ENCODE data around the gene PIGL.
"Not testable (repeated sequence)": the region's sequence is repeated elsewhere in the genome, so short reads cannot be mapped to it uniquely, and the experiment has no call there.

DNA sequence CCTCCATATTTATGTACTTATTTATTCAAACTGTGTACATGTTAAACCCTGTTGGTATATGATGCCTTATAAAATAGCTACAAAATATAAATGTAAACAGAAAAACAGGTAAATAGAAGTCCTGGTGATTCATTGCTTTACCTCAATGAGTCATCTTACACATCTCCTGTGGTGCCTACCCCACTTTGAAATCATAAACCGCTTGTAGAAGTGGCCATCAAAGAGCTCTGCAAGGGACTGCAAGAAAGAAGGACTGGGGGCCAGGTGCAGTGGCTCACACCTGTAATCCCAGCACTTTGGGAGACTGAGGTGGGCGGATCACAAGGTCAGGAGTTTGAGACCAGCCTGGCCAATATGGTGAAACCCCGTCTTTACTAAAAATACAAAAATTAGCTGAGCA lies 79.1 kb downstream of the PIGL start:
- TF ChIP-seq, protein P1, sequence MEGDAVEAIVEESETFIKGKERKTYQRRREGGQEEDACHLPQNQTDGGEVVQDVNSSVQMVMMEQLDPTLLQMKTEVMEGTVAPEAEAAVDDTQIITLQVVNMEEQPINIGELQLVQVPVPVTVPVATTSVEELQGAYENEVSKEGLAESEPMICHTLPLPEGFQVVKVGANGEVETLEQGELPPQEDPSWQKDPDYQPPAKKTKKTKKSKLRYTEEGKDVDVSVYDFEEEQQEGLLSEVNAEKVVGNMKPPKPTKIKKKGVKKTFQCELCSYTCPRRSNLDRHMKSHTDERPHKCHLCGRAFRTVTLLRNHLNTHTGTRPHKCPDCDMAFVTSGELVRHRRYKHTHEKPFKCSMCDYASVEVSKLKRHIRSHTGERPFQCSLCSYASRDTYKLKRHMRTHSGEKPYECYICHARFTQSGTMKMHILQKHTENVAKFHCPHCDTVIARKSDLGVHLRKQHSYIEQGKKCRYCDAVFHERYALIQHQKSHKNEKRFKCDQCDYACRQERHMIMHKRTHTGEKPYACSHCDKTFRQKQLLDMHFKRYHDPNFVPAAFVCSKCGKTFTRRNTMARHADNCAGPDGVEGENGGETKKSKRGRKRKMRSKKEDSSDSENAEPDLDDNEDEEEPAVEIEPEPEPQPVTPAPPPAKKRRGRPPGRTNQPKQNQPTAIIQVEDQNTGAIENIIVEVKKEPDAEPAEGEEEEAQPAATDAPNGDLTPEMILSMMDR (IDR thresholded peaks at IDR 0.05) = not testable (repeated sequence)
- TF ChIP-seq POLR2A, EP300 (IDR thresholded peaks at IDR 0.05): not testable (repeated sequence)

Data from sigmoid colon (tissue), 4 donors.